B cell (primary cell): Measurements from ENCODE around the gene TOP3B. TPM values are rescaled to one million over a fixed set of nuclear protein-coding genes. Genes with fewer than 3 reads are reported as not detected.

Experiments
- ATAC-seq: fragments of 200-7000 bp; cut with Tn5 transposase; one replicate; pipeline ENCODE4 v1.10.0; 2021; ENCODE audit warnings: low read depth, mild to moderate bottlenecking, moderate number of reproducible peaks, moderate library complexity
- CTCF ChIA-PET: fragments of 350-600 bp; sonication (Branson Sonifier 250); formaldehyde crosslinking; loops from one replicate; lab custom pipeline; 2021; ENCODE audit warnings: antibody characterized with exemption, inconsistent platforms; lab: Charles Lee
- POLR2A ChIA-PET: fragments of 350-600 bp; sonication (Branson Sonifier 250); formaldehyde crosslinking; loops from one replicate; lab custom pipeline; 2021; ENCODE audit warnings: antibody characterized with exemption; lab: Charles Lee
- DNase-seq: peaks from one replicate; pipeline ENCODE4 v3.0.0; 2013
- H2AFZ ChIP-seq: 2 replicates; pipeline ENCODE4 v1.6.1; 2012; ENCODE audit warnings: mild to moderate bottlenecking, low read depth, low read length; ENCODE audit not compliant: insufficient read depth, poor library complexity, severe bottlenecking
- H3K27ac ChIP-seq, 2 donors: 1 replicate in 1 of 2; 2 replicates in 1 of 2; pipeline ENCODE4 v1.5.1; 2012 to 2013; ENCODE audit warnings: low read length in 2 of 2, mild to moderate bottlenecking in 2 of 2, moderate library complexity in 1 of 2
- H3K27me3 ChIP-seq, 4 experiments: fragments of 200-600 bp in 1 of 4; sonication (generic) in 1 of 4; replicated peaks in 1 of 4; 1 replicate in 2 of 4; 2 replicates in 2 of 4; pipeline versions ENCODE4 v1.6.1 to v1.7.0; 2013 to 2016; ENCODE audit warnings: low read length in 3 of 4, mild to moderate bottlenecking in 2 of 4, mixed read lengths in 1 of 4, moderate library complexity in 1 of 4; ENCODE audit not compliant: insufficient read depth in 4 of 4, control insufficient read depth in 3 of 4; ENCODE audit errors: control extremely low read depth in 1 of 4
- H3K36me3 ChIP-seq, 2 experiments: replicated peaks in 1 of 2; 1 replicate in 1 of 2; 2 replicates in 1 of 2; pipeline versions ENCODE4 v1.6.1 to v1.7.1; 2013; ENCODE audit warnings: low read length in 1 of 2; ENCODE audit not compliant: insufficient read depth in 2 of 2, control insufficient read depth in 1 of 2; ENCODE audit errors: control extremely low read depth in 1 of 2, extremely low read depth in 1 of 2
- H3K4me1 ChIP-seq, 2 donors: fragments of 200-600 bp in 1 of 2; sonication (generic) in 1 of 2; 1 replicate in 1 of 2; 2 replicates in 1 of 2; pipeline versions ENCODE4 v1.5.1 to v1.6.1; 2013 to 2017; ENCODE audit warnings: low read length in 2 of 2; ENCODE audit not compliant: control insufficient read depth in 2 of 2, insufficient read depth in 2 of 2
- H3K4me2 ChIP-seq: replicated peaks from 2 replicates; pipeline ENCODE3; 2012; ENCODE audit warnings: mild to moderate bottlenecking, low read depth, low read length; ENCODE audit not compliant: poor library complexity, severe bottlenecking
- H3K4me3 ChIP-seq, 5 experiments: fragments of 200-600 bp in 1 of 5; sonication (generic) in 1 of 5; 1 replicate in 3 of 5; 2 replicates in 2 of 5; pipeline versions ENCODE4 v1.5.1 to v1.7.0; 2011 to 2016; ENCODE audit warnings: low read length in 4 of 5, mild to moderate bottlenecking in 4 of 5, low read depth in 2 of 5, control low read depth in 1 of 5, moderate library complexity in 1 of 5; ENCODE audit not compliant: insufficient read depth in 1 of 5; ENCODE audit errors: control extremely low read depth in 1 of 5, extremely low read depth in 1 of 5
- H3K79me2 ChIP-seq: fragments of 200-600 bp; sonication (generic); one replicate; pipeline ENCODE4 v1.6.0; 2016; ENCODE audit warnings: low read length; ENCODE audit not compliant: control insufficient read depth, insufficient read depth
- H3K9ac ChIP-seq: fragments of 200-600 bp; sonication (generic); 2 replicates; pipeline ENCODE4 v1.6.1; 2017; ENCODE audit warnings: mild to moderate bottlenecking, low read length, moderate library complexity
- H3K9me3 ChIP-seq, 3 donors: one replicate each; pipeline versions ENCODE4 v1.6.1 to v1.7.1; 2013; ENCODE audit warnings: low read length in 2 of 3; ENCODE audit not compliant: control insufficient read depth in 2 of 3, insufficient read depth in 1 of 3; ENCODE audit errors: control extremely low read depth in 1 of 3
- H4K20me1 ChIP-seq: 2 replicates; pipeline ENCODE4 v1.6.0; 2012; ENCODE audit warnings: mild to moderate bottlenecking, low read length; ENCODE audit not compliant: insufficient read depth, control insufficient read depth, poor library complexity, severe bottlenecking
- H3K27ac Mint-ChIP-seq: one replicate; pipeline ENCODE4 v1.8.0; 2021; ENCODE audit warnings: mixed read lengths
- H3K27me3 Mint-ChIP-seq: one replicate; pipeline ENCODE4 v1.8.0; 2021; ENCODE audit warnings: mixed read lengths
- H3K4me1 Mint-ChIP-seq: one replicate; pipeline ENCODE4 v1.8.0; 2021; ENCODE audit warnings: mixed read lengths
- H3K4me3 Mint-ChIP-seq: one replicate; pipeline ENCODE4 v1.8.0; 2021; ENCODE audit warnings: mixed read lengths
- H3K9me3 Mint-ChIP-seq: one replicate; pipeline ENCODE4 v1.8.0; 2022; ENCODE audit warnings: mixed read lengths; ENCODE audit not compliant: insufficient read depth
- EZH2 ChIP-seq: IDR thresholded peaks from 2 replicates; pipeline ENCODE4 v1.6.1; 2012; ENCODE audit warnings: borderline replicate concordance, low read depth, mild to moderate bottlenecking, moderate library complexity, low read length; ENCODE audit not compliant: insufficient read depth, poor library complexity, severe bottlenecking
- WGBS: methylation state at CpG from one replicate; pipeline ENCODE4 v1.1.5; 2013; ENCODE audit warnings: missing lambda C conversion rate; ENCODE audit not compliant: insufficient coverage; 5-methylcytosine and 5-hydroxymethylcytosine counted together
- intact Hi-C: fragments of 100-400 bp; cut with micrococcal nuclease; formaldehyde crosslinking; loops from one replicate; pipeline ENCODE4 v1.10.0; 2022
- polyA plus RNA-seq: library from polyadenylated mRNA; depleted of rRNA; stranded (reverse); fragments of >200 nt; gene quantifications from 2 replicates; pipeline ENCODE4 v1.2.3, GENCODE V29; 2012
- total RNA-seq, 2 donors: library from RNA; stranded (reverse); fragments of 120-200 nt in 1 of 2; gene quantifications; 1 replicate in 1 of 2; 2 replicates in 1 of 2; pipeline versions ENCODE4 v1.2.3 to v1.2.4, GENCODE V29; 2013 to 2022
- TF ChIP-seq, protein P1 (sequence below): fragments of 200-600 bp; IDR thresholded peaks from one replicate; pipeline ENCODE4 v1.8.0; 2022; ENCODE audit warnings: antibody characterized with exemption, mild to moderate bottlenecking

TOP3B gene
- total and polyA plus RNA-seq, 2 donors (not counting 1 experiment from before 2014, with no cell fraction given), result 77.1 to 105 TPM

DNA sequence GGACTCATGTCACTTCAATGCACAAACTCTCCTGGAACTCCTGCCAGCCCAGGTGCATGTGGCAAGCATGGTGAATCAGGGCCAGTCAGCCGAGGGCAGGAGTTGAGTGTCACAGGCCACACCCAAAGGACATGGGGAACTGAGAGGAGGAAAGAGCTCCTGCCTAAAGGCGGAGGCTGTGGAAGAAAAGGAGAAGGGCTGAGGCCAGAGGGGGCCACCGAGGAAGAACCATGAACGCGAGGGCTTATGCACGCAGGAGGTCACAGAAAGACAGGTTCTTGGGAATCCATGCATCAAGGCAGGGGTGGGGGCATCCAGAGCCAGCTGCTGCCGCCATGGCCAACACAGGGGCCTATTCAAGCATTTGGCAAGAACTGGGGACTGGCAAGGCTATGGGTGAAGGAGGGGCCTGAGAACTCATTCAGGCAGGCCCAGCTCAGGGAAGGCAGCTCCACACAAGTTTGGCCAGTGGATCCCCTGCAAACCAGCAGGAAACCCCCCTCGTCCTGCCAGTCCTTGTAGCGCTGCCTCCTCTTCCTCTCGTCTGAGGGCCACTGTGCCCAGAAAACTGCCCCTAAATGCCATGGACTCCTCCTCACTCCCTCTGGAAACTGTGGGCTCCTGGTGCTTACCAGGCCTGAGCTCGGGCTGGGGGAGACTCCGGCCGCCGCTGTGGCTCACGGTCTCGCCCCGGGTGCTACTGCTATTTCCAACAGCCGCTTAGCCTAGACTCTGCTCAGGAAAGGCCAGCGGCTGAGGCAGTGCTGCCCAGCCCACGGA is 45.4 kb downstream of the TOP3B start:
- 90% methylated on average over 20 of the region's 20 CpGs for WGBS
- Mint-ChIP-seq H3K27ac (peak overlapping the region; percentile 76), H3K4me3 (peak overlapping the region; percentile 91), H3K9me3 (no peaks in the 10 kb centered on the region), H3K4me1 (peaks cover 43% of the 10 kb centered on the region), H3K27me3 (no peaks in the 10 kb centered on the region)
- Histone ChIP-seq H3K27me3 (no peaks in the 10 kb centered on the region), H3K4me3 (peak overlapping the region in 1 of 5 experiments; percentile 63), H3K9me3 (no peaks in the 10 kb centered on the region), H3K79me2 (peaks cover 16% of the 10 kb centered on the region), H3K36me3 (peaks cover 0 to 18% of the 10 kb centered on the region in 2 experiments), H3K4me2 (peak overlapping the region; percentile 91), H3K4me1 (peaks cover 45 to 50% of the 10 kb centered on the region in 2 donors), H4K20me1 (peaks cover 5% of the 10 kb centered on the region), H3K27ac (peak overlapping the region in 1 of 2 donors; percentile 16), H2AFZ (peak overlapping the region; percentile 86), H3K9ac (no peak overlapping the region)
- CTCF ChIA-PET, result interaction anchor here (0.6 to 7.0 kb wide), 25 partner anchors 8 to 271 kb away, joined by 3 to 116 read pairs (median 4); partner anchors contain the start of genes PPIL2 and PPM1F
- intact Hi-C loops, result loop anchor here (5.0 kb wide), 1 partner anchor 270 kb away; the partner anchor contains the start of gene PPIL2
- TF ChIP-seq, protein P1, sequence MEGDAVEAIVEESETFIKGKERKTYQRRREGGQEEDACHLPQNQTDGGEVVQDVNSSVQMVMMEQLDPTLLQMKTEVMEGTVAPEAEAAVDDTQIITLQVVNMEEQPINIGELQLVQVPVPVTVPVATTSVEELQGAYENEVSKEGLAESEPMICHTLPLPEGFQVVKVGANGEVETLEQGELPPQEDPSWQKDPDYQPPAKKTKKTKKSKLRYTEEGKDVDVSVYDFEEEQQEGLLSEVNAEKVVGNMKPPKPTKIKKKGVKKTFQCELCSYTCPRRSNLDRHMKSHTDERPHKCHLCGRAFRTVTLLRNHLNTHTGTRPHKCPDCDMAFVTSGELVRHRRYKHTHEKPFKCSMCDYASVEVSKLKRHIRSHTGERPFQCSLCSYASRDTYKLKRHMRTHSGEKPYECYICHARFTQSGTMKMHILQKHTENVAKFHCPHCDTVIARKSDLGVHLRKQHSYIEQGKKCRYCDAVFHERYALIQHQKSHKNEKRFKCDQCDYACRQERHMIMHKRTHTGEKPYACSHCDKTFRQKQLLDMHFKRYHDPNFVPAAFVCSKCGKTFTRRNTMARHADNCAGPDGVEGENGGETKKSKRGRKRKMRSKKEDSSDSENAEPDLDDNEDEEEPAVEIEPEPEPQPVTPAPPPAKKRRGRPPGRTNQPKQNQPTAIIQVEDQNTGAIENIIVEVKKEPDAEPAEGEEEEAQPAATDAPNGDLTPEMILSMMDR, result no peak
- TF ChIP-seq EZH2, result no peak
- ATAC-seq, result no peak
- POLR2A ChIA-PET, result interaction anchor here (2.1 kb wide), 1 partner anchor 16 kb away, joined by 12 read pairs; the partner anchor contains the start of gene PPM1F
- DNase-seq, result peak; percentile 40
